Measurements from ENCODE around the gene VPS35.

Gene VPS35

GRCh38 chr16:46606231-46606630 lies 82.7 kb downstream of the VPS35 start:
- no peak for DNase-seq
